Measurements from ENCODE around the gene SCGB2B2. TPM values are rescaled to one million over a fixed set of nuclear protein-coding genes. Genes with fewer than 3 reads are reported as not detected.
"Not testable (repeated sequence)": the region's sequence is repeated elsewhere in the genome, so short reads cannot be mapped to it uniquely, and the experiment has no call there.

The SCGB2B2 gene
- total and polyA plus RNA-seq, 8 donors: 0.47 to 1.7 (median 1.4) TPM

DNA sequence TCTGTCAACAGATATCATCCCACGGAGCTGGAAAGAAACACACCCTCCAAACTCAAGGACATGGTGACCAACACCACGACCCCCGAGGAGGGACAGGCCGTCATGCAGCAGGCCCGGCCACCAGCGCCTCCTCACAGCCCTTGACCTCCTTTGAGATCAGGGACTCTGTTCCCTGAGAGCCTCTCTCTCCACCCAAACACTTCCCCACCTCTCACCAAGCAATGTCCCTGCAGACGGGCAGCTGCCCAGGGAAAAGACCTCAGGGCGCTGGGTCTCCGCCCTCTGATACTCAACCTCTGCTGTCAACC, 10.0 kb downstream of the SCGB2B2 start:
- no peaks in the 10 kb centered on the region for H3K36me3 ChIP-seq
- H3K27ac ChIP-seq: peak overlapping the region; percentile 73 to 75
- H3K4me3 ChIP-seq: peak overlapping the region; percentile 6 to 32
- no peaks in the 10 kb centered on the region for H3K27me3 ChIP-seq
- H3K4me1 ChIP-seq: peaks cover 0 to 18% of the 10 kb centered on the region in 2 donors
- DNase-seq: peak in 1 of 4 donors; percentile 60
- ATAC-seq: peak; percentile 47
- intact Hi-C loops (cut with DNase I): no loop called here
- TF ChIP-seq, protein P1, sequence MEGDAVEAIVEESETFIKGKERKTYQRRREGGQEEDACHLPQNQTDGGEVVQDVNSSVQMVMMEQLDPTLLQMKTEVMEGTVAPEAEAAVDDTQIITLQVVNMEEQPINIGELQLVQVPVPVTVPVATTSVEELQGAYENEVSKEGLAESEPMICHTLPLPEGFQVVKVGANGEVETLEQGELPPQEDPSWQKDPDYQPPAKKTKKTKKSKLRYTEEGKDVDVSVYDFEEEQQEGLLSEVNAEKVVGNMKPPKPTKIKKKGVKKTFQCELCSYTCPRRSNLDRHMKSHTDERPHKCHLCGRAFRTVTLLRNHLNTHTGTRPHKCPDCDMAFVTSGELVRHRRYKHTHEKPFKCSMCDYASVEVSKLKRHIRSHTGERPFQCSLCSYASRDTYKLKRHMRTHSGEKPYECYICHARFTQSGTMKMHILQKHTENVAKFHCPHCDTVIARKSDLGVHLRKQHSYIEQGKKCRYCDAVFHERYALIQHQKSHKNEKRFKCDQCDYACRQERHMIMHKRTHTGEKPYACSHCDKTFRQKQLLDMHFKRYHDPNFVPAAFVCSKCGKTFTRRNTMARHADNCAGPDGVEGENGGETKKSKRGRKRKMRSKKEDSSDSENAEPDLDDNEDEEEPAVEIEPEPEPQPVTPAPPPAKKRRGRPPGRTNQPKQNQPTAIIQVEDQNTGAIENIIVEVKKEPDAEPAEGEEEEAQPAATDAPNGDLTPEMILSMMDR (IDR thresholded peaks at IDR 0.05): no peak
- H3K9me3 ChIP-seq: no peaks in the 10 kb centered on the region

DNA sequence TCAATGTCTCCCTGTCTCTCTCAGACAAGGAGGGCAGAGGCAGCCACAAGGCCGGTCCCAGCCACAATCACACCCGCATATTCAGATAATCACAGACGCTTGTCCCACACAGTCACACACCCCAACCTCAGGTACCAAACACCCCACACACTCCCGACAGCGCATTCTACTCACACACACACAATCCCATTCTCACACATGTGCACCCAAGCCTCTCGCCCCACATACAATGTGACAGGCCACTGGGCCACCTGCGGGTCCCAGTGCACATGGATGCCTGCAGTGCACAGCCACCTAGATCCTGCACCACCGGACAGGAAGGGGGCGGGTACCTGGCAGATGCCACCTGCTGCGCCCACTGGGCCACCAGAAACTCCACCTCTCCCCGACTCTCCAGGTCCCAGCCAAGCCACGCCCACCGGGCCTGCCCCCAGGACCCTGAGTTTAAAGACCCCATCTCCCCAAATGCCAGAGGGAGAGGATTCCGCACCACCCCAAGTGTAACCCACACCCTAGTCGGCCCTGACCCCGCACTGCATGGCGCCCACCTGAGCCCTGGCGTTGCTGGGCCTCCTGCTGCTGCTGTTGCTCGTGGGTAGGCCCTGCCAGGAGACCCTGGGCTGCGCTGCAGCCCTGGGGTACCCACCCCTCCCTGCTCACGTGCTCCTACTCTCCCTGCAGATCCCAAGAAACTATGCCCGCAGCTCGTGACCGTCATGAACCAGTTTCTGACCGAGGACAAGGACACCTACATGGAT, 10.6 kb downstream of the SCGB2B2 start:
- DNase-seq: peak in 1 of 4 donors; percentile 63
- Histone ChIP-seq H3K9me3 (no peaks in the 10 kb centered on the region), H3K4me3 (peak overlapping the region in 1 of 2 donors; percentile 32), H3K36me3 (no peaks in the 10 kb centered on the region), H3K27me3 (no peaks in the 10 kb centered on the region), H3K4me1 (peaks cover 0 to 18% of the 10 kb centered on the region in 2 donors), H3K27ac (no peak overlapping the region)
- TF ChIP-seq, protein P1 (IDR thresholded peaks at IDR 0.05): no peak
- intact Hi-C loops (cut with DNase I): no loop called here
- ATAC-seq: no peak

DNA sequence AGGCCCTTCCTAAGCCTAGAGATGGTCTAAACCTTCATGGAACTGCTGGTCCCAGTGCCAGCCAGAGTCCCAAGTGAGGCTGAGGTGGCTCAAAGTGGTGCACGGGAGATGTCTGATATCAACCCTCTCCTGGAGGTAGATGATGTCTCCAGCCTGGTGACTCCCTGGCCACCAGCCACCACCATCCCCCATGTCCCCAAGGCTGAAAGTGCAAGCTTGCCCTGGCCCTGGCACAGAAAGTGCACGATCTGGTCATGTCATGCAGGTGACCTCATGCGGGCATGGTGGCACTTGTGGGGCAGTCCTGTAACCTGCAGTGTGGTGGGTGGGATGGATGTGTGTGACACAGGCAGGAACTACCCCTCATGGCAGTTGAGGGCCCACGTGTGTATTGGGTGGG, 11.7 kb downstream of the SCGB2B2 start:
- ATAC-seq; H3K27me3 ChIP-seq; H3K4me3 ChIP-seq; H3K36me3 ChIP-seq; intact Hi-C loops (cut with DNase I); H3K9me3 ChIP-seq; H3K27ac ChIP-seq: not testable (repeated sequence)
- peak in 1 of 4 donors; percentile 41 for DNase-seq
- H3K4me1 ChIP-seq: peaks cover 0 to 18% of the 10 kb centered on the region in 2 donors

DNA sequence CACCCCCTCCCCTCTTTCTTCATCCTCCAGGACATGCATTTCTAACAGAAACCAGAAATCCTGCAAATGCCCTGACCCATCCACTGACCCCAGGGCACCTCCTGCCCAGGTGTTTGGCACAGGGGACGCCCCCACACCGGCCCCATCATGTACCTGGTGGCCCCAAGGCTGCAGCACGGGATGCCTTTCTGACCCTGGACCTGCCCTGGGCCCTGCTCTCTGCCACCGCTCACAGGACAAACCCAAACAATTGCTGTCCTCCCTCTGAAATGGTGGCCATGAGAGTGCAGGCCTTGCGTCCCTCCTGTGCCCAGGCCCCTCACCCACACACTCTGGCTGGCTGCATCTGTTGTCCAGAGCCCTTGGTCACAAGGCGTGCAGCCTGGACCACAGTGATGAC, 12.1 kb downstream of the SCGB2B2 start:
- intact Hi-C loops (cut with DNase I): no loop called here
- no peaks in the 10 kb centered on the region for H3K27me3 ChIP-seq
- peaks cover 0 to 18% of the 10 kb centered on the region in 2 donors for H3K4me1 ChIP-seq
- H3K4me3 ChIP-seq: no peak overlapping the region
- TF ChIP-seq, protein P1 (IDR thresholded peaks at IDR 0.05): no peak
- H3K36me3 ChIP-seq: no peaks in the 10 kb centered on the region
- DNase-seq (peak in 1 of 4 donors; percentile 53), ATAC-seq (no peak)
- no peak overlapping the region for H3K27ac ChIP-seq
- H3K9me3 ChIP-seq: no peaks in the 10 kb centered on the region

DNA sequence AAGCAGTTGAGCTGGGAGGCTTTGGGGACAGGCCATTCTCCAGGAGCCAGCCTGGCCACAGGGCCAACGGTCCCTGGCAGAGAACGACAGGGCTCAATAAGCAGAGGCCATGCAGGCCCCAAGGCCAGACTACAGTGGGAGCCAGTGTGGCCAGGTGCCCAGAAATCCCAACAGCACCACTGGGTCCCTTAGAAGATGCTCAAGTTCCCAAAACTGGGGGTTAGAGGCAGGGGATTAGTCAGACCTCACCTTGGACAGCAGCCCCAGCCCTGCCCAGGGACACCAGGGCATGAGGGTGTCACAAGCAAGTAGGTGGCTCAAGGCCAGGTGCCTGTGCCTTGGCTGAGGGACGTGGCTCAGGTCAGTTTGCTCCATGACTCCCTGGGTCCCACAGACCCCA, 12.8 kb downstream of the SCGB2B2 start:
- Histone ChIP-seq H3K27ac (no peak overlapping the region), H3K9me3 (no peaks in the 10 kb centered on the region), H3K4me1 (peaks cover 0 to 18% of the 10 kb centered on the region in 2 donors), H3K4me3 (no peak overlapping the region), H3K36me3 (no peaks in the 10 kb centered on the region), H3K27me3 (no peaks in the 10 kb centered on the region)
- intact Hi-C loops (cut with DNase I): no loop called here
- ATAC-seq (no peak), DNase-seq (no peak)
- TF ChIP-seq, protein P1 (IDR thresholded peaks at IDR 0.05): no peak

DNA sequence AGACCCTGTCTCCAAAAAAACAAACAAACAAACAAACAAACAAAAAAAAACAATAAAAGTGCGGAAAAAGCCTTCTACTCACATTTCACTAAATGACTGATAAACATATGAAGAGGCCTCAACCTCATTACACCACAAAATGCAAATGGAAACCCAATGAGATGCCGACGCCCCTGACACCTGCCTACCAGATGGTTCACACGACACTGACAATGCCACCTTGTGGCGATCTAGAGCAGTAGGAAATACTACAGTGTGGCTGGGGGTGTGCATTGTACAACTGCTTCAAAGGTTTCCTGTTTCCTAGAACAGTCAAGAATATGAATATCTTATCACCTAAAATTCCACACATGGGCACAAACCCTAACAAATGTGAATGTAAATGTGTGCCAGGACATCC, 14.0 kb downstream of the SCGB2B2 start:
- Histone ChIP-seq H3K4me1 (peaks cover 0 to 13% of the 10 kb centered on the region in 2 donors), H3K27me3 (no peaks in the 10 kb centered on the region), H3K27ac (no peak overlapping the region), H3K9me3 (no peaks in the 10 kb centered on the region), H3K36me3 (no peaks in the 10 kb centered on the region), H3K4me3 (no peak overlapping the region)
- DNase-seq: no peak
- peak; percentile 45 for ATAC-seq
- intact Hi-C loops (cut with DNase I): no loop called here
- TF ChIP-seq, protein P1 (IDR thresholded peaks at IDR 0.05): peak; percentile 33 to 38
